IMR-90 (cell line): ENCODE results near the gene SPINT1. TPM values are rescaled to one million over a fixed set of nuclear protein-coding genes. Genes with fewer than 3 reads are reported as not detected.

Source experiments
- ATAC-seq: fragments of 200-7000 bp; cut with Tn5 transposase; 2 replicates; pipeline ENCODE4 v1.9.1; 2020; ENCODE audit warnings: low read depth, mild to moderate bottlenecking, moderate library complexity
- BruUV-seq: library from RNA; stranded (reverse); fragments of 400-500 nt; replicated peaks from 2 replicates; lab custom pipeline; 2021; lab: Mats Ljungman, UMichigan
- CTCF ChIA-PET: fragments of 300-600 bp; formaldehyde crosslinking; extraction: SDS; loops from one replicate; lab custom pipeline; 2021; ENCODE audit warnings: antibody characterized with exemption; lab: Yijun Ruan, JAX
- POLR2A ChIA-PET: fragments of 300-600 bp; sonication (Branson Sonifier 250); formaldehyde crosslinking; loops from one replicate; lab custom pipeline; 2022; ENCODE audit warnings: antibody characterized with exemption; ENCODE audit not compliant: unreplicated experiment; lab: Charles Lee
- DNase-seq: peaks from one replicate; pipeline ENCODE4 v3.0.0; 2013
- H2AFZ ChIP-seq: replicated peaks from 2 replicates; pipeline ENCODE3; 2013; ENCODE audit warnings: low read length, mild to moderate bottlenecking; ENCODE audit not compliant: poor library complexity
- H2AK5ac ChIP-seq: 2 replicates; pipeline ENCODE4 v1.6.1; 2013; ENCODE audit warnings: low read depth, low read length, inconsistent platforms
- H2AK9ac ChIP-seq: replicated peaks from 2 replicates; pipeline ENCODE3; 2013; ENCODE audit warnings: mild to moderate bottlenecking, low read depth, low read length, moderate library complexity; ENCODE audit not compliant: poor library complexity
- H2BK120ac ChIP-seq: 2 replicates; pipeline ENCODE4 v1.6.1; 2013; ENCODE audit warnings: low read depth, low read length, inconsistent platforms
- H2BK15ac ChIP-seq: 3 replicates; pipeline ENCODE4 v1.6.1; 2013; ENCODE audit warnings: low read depth, low read length, inconsistent platforms
- H2BK20ac ChIP-seq: 2 replicates; pipeline ENCODE4 v1.6.1; 2013; ENCODE audit warnings: low read depth, mild to moderate bottlenecking, inconsistent platforms, low read length, moderate library complexity
- H2BK5ac ChIP-seq: 2 replicates; pipeline ENCODE4 v1.6.1; 2013; ENCODE audit warnings: mild to moderate bottlenecking, low read depth, low read length, inconsistent platforms; ENCODE audit not compliant: poor library complexity, severe bottlenecking
- H3K14ac ChIP-seq: replicated peaks from 2 replicates; pipeline ENCODE4 v1.6.1; 2013; ENCODE audit warnings: low read depth, low read length, inconsistent platforms
- H3K18ac ChIP-seq: 2 replicates; pipeline ENCODE4 v1.6.1; 2013; ENCODE audit warnings: low read depth, low read length, control low read depth
- H3K23ac ChIP-seq: 2 replicates; pipeline ENCODE4 v1.6.1; 2013; ENCODE audit warnings: low read depth, low read length, inconsistent platforms
- H3K27ac ChIP-seq: 2 replicates; pipeline ENCODE4 v1.5.1; 2013; ENCODE audit warnings: mild to moderate bottlenecking, control low read depth, low read length; ENCODE audit not compliant: insufficient read depth
- H3K27me3 ChIP-seq: 2 replicates; pipeline ENCODE4 v1.6.1; 2013; ENCODE audit warnings: low read length; ENCODE audit not compliant: control insufficient read depth, insufficient read depth
- H3K36me3 ChIP-seq: 2 replicates; pipeline ENCODE4 v1.6.1; 2013; ENCODE audit warnings: low read length, mixed read lengths; ENCODE audit not compliant: control insufficient read depth, insufficient read depth
- H3K4ac ChIP-seq: 2 replicates; pipeline ENCODE4 v1.6.1; 2013; ENCODE audit warnings: low read depth, low read length, inconsistent platforms
- H3K4me1 ChIP-seq: 2 replicates; pipeline ENCODE4 v1.6.1; 2013; ENCODE audit warnings: low read length, mixed read lengths; ENCODE audit not compliant: control insufficient read depth, insufficient read depth
- H3K4me2 ChIP-seq: 2 replicates; pipeline ENCODE4 v1.6.1; 2013; ENCODE audit warnings: low read depth, mild to moderate bottlenecking, control low read depth, low read length, moderate library complexity
- H3K4me3 ChIP-seq: 2 replicates; pipeline ENCODE4 v1.5.1; 2013; ENCODE audit warnings: low read depth, mild to moderate bottlenecking, control low read depth, low read length, moderate library complexity; ENCODE audit not compliant: insufficient read depth
- H3K56ac ChIP-seq: 2 replicates; pipeline ENCODE4 v1.6.1; 2013; ENCODE audit warnings: low read length, inconsistent platforms; ENCODE audit not compliant: insufficient read depth; ENCODE audit errors: extremely low read depth
- H3K79me1 ChIP-seq, 2 experiments: 2 replicates each; pipeline ENCODE4 v1.6.1; 2013; ENCODE audit warnings: low read length in 2 of 2, inconsistent platforms in 1 of 2, low read depth in 1 of 2
- H3K9ac ChIP-seq: 2 replicates; pipeline ENCODE4 v1.6.1; 2013; ENCODE audit warnings: low read depth, low read length, control low read depth
- H3K9me1 ChIP-seq: 2 replicates; pipeline ENCODE4 v1.6.1; 2013; ENCODE audit warnings: low read length, inconsistent platforms; ENCODE audit not compliant: insufficient read depth
- H3K9me3 ChIP-seq: 2 replicates; pipeline ENCODE4 v1.6.1; 2013; ENCODE audit warnings: low read length; ENCODE audit not compliant: control insufficient read depth, insufficient read depth
- H4K20me1 ChIP-seq: 2 replicates; pipeline ENCODE4 v1.6.1; 2013; ENCODE audit warnings: low read length, inconsistent platforms; ENCODE audit not compliant: insufficient read depth
- H4K5ac ChIP-seq: 2 replicates; pipeline ENCODE4 v1.6.1; 2013; ENCODE audit warnings: mild to moderate bottlenecking, low read depth, low read length, control low read depth
- H4K8ac ChIP-seq, 2 experiments: 2 replicates each; pipeline ENCODE4 v1.6.1; 2013; ENCODE audit warnings: low read depth in 2 of 2, low read length in 2 of 2, control low read depth in 1 of 2, inconsistent platforms in 1 of 2
- H4K91ac ChIP-seq: 2 replicates; pipeline ENCODE4 v1.6.1; 2013; ENCODE audit warnings: low read depth, low read length, inconsistent platforms; ENCODE audit not compliant: insufficient read depth
- BHLHE40 ChIP-seq: fragments of 150-350 bp; IDR thresholded peaks from 2 replicates; pipeline ENCODE4 v1.6.1; 2016; ENCODE audit warnings: mild to moderate bottlenecking, low read depth, low read length
- CEBPB ChIP-seq: IDR thresholded peaks from 2 replicates; pipeline ENCODE4 v1.6.1; 2012; ENCODE audit warnings: low read depth, low read length, improper control_type of control experiment
- CHD1 ChIP-seq: IDR thresholded peaks from 2 replicates; pipeline ENCODE4 v1.6.1; 2012; ENCODE audit warnings: low read depth, low read length, improper control_type of control experiment
- FOS ChIP-seq: fragments of 150-350 bp; IDR thresholded peaks from 2 replicates; pipeline ENCODE4 v1.6.1; 2016; ENCODE audit warnings: low read depth, low read length
- MAFK ChIP-seq: IDR thresholded peaks from 2 replicates; pipeline ENCODE4 v1.6.1; 2012; ENCODE audit warnings: low read depth, low read length, improper control_type of control experiment
- MAZ ChIP-seq: IDR thresholded peaks from 2 replicates; pipeline ENCODE4 v1.6.1; 2012; ENCODE audit warnings: low read depth, mild to moderate bottlenecking, low read length, improper control_type of control experiment, moderate library complexity, borderline replicate concordance
- MXI1 ChIP-seq: IDR thresholded peaks from 2 replicates; pipeline ENCODE4 v1.6.1; 2012; ENCODE audit warnings: low read depth, mild to moderate bottlenecking, low read length, moderate library complexity, borderline replicate concordance
- NFE2L2 ChIP-seq: fragments of 150-350 bp; IDR thresholded peaks from 2 replicates; pipeline ENCODE4 v1.6.1; 2016; ENCODE audit warnings: low read depth, mild to moderate bottlenecking, low read length
- POLR2A ChIP-seq: IDR thresholded peaks from 2 replicates; pipeline ENCODE4 v1.6.1; 2012; ENCODE audit warnings: mild to moderate bottlenecking, low read depth, low read length
- RAD21 ChIP-seq: IDR thresholded peaks from 2 replicates; pipeline ENCODE4 v1.6.1; 2012; ENCODE audit warnings: low read length, improper control_type of control experiment
- RCOR1 ChIP-seq: IDR thresholded peaks from 2 replicates; pipeline ENCODE4 v1.6.1; 2012; ENCODE audit warnings: mild to moderate bottlenecking, low read length, improper control_type of control experiment; ENCODE audit not compliant: insufficient replicate concordance
- RFX5 ChIP-seq: IDR thresholded peaks from 2 replicates; pipeline ENCODE4 v1.8.0; 2012; ENCODE audit warnings: low read depth, mild to moderate bottlenecking, low read length, moderate library complexity
- SMC3 ChIP-seq: fragments of 150-350 bp; IDR thresholded peaks from 2 replicates; pipeline ENCODE4 v1.6.1; 2016; ENCODE audit warnings: low read depth, mild to moderate bottlenecking, antibody characterized with exemption, low read length, moderate library complexity
- USF2 ChIP-seq: fragments of 150-350 bp; IDR thresholded peaks from 2 replicates; pipeline ENCODE4 v1.6.1; 2017; ENCODE audit warnings: mild to moderate bottlenecking, antibody characterized with exemption, low read length, low read depth
- WGBS, 2 experiments: methylation state at CpG; one replicate each; pipeline versions ENCODE4 v1.1.5 to v1.1.7; 2013; ENCODE audit warnings: missing lambda C conversion rate in 2 of 2; ENCODE audit not compliant: insufficient read length in 1 of 2; ENCODE audit errors: extremely low coverage in 2 of 2; 5-methylcytosine and 5-hydroxymethylcytosine counted together
- dilution Hi-C: fragments of 300-500 bp; cut with HindIII; formaldehyde crosslinking; loops from one replicate; pipeline ENCODE4 v1.14.3; 2018; ENCODE audit warnings: low sequenced_read_pairs; ENCODE audit not compliant: unreplicated experiment
- in situ Hi-C: fragments of 300-500 bp; cut with MboI; formaldehyde crosslinking; loops from 3 replicates; pipeline ENCODE4 v1.14.3; 2019; ENCODE audit warnings: low sequenced_read_pairs, inconsistent platforms, mixed read lengths
- intact Hi-C: fragments of 100-400 bp; cut with micrococcal nuclease; formaldehyde crosslinking; loops from 2 replicates; pipeline ENCODE4 v1.10.0; 2022
- polyA plus RNA-seq, 3 experiments: library from polyadenylated mRNA; depleted of rRNA; stranded (reverse); fragments of >200 nt; gene quantifications; 2 replicates each; pipeline ENCODE4 v1.2.3, GENCODE V29; 2012; ENCODE audit warnings: low replicate concordance in 1 of 3
- total RNA-seq: library from RNA; depleted of rRNA; stranded (reverse); fragments of >200 nt; gene quantifications from 2 replicates; pipeline ENCODE4 v1.2.3, GENCODE V29; 2012
- TF ChIP-seq, protein P1 (sequence below): fragments of 150-350 bp; IDR thresholded peaks from 2 replicates; pipeline ENCODE4 v1.6.1; 2016; ENCODE audit warnings: low read depth, mild to moderate bottlenecking, low read length, moderate library complexity, borderline replicate concordance
- TF ChIP-seq, protein P2 (sequence below): conservative IDR thresholded peaks from 2 replicates; pipeline ENCODE4 v1.5.1; 2012; ENCODE audit warnings: mild to moderate bottlenecking, low read depth, low read length, improper control_type of control experiment

Gene SPINT1
- total and polyA plus RNA-seq, 2 of the 4 experiments (the other 2 are of a cell fraction): 0.90 to 2.1 TPM

GRCh38 chr15:40879609-40880008 lies 35.8 kb downstream of the SPINT1 start:
- no peak for TF ChIP-seq SMC3
- TF ChIP-seq, protein P1, sequence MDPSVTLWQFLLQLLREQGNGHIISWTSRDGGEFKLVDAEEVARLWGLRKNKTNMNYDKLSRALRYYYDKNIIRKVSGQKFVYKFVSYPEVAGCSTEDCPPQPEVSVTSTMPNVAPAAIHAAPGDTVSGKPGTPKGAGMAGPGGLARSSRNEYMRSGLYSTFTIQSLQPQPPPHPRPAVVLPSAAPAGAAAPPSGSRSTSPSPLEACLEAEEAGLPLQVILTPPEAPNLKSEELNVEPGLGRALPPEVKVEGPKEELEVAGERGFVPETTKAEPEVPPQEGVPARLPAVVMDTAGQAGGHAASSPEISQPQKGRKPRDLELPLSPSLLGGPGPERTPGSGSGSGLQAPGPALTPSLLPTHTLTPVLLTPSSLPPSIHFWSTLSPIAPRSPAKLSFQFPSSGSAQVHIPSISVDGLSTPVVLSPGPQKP: no peak
- no peak for TF ChIP-seq BHLHE40
- TF ChIP-seq RFX5: no peak
- TF ChIP-seq, protein P2, sequence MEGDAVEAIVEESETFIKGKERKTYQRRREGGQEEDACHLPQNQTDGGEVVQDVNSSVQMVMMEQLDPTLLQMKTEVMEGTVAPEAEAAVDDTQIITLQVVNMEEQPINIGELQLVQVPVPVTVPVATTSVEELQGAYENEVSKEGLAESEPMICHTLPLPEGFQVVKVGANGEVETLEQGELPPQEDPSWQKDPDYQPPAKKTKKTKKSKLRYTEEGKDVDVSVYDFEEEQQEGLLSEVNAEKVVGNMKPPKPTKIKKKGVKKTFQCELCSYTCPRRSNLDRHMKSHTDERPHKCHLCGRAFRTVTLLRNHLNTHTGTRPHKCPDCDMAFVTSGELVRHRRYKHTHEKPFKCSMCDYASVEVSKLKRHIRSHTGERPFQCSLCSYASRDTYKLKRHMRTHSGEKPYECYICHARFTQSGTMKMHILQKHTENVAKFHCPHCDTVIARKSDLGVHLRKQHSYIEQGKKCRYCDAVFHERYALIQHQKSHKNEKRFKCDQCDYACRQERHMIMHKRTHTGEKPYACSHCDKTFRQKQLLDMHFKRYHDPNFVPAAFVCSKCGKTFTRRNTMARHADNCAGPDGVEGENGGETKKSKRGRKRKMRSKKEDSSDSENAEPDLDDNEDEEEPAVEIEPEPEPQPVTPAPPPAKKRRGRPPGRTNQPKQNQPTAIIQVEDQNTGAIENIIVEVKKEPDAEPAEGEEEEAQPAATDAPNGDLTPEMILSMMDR: no peak
- no peak for TF ChIP-seq MXI1
- no peak for TF ChIP-seq POLR2A
- no peak for TF ChIP-seq USF2
- no peak for TF ChIP-seq RAD21
- TF ChIP-seq MAZ: no peak
- TF ChIP-seq CEBPB: no peak
- TF ChIP-seq NFE2L2: no peak
- no peak for TF ChIP-seq MAFK
- TF ChIP-seq RCOR1: no peak
- TF ChIP-seq CHD1: no peak
- no peak for TF ChIP-seq FOS
- intact Hi-C loops (no loop called here), in situ Hi-C loops (no loop called here), dilution Hi-C loops (no loop called here)
- ChIA-PET POLR2A (no interaction called here), CTCF (interaction anchor here (1.8 kb wide), 1 partner anchor 21 kb away, joined by 7 read pairs; no protein-coding TSS in a partner anchor)
- Histone ChIP-seq H2BK15ac (no peak overlapping the region), H3K9me3 (peaks cover 3% of the 10 kb centered on the region; the same call in 1 of the 2 replicates), H3K18ac (no peak overlapping the region), H2AK9ac (no peak overlapping the region), H4K5ac (no peak overlapping the region), H3K9ac (no peak overlapping the region), H2BK120ac (no peak overlapping the region), H4K8ac (no peak overlapping the region), H2AK5ac (no peak overlapping the region), H4K20me1 (no peaks in the 10 kb centered on the region), H3K4ac (no peak overlapping the region), H3K79me1 (no peaks in the 10 kb centered on the region), H4K91ac (no peak overlapping the region), H3K9me1 (no peaks in the 10 kb centered on the region), H3K27me3 (no peaks in the 10 kb centered on the region), H3K4me1 (no peaks in the 10 kb centered on the region), H2AFZ (no peak overlapping the region), H3K27ac (no peak overlapping the region), H2BK5ac (no peak overlapping the region), H3K23ac (no peak overlapping the region), H3K36me3 (no peaks in the 10 kb centered on the region), H2BK20ac (no peak overlapping the region), H3K4me2 (no peak overlapping the region), H3K4me3 (no peak overlapping the region), H3K14ac (no peak overlapping the region), H3K56ac (no peak overlapping the region)
- no TSS peak for BruUV-seq
- no CpG with 5 or more reads among the region's 6 CpGs for WGBS, 2 experiments
- ATAC-seq (no peak), DNase-seq (no peak)
